Renal cortex interstitium (tissue), 11 donors: ENCODE results near the gene VPS16. TPM values are rescaled to one million over a fixed set of nuclear protein-coding genes. Genes with fewer than 3 reads are reported as not detected.
"Not testable (repeated sequence)": the region's sequence is repeated elsewhere in the genome, so short reads cannot be mapped to it uniquely, and the experiment has no call there.

Source experiments
- DNase-seq, 11 donors: peaks; one replicate each; pipeline ENCODE4 v3.0.0-alpha.2; 2013; ENCODE audit warnings: low read depth in 9 of 11, low spot score in 4 of 11; ENCODE audit errors: extremely low read depth in 1 of 11
- polyA plus RNA-seq, 3 donors: library from polyadenylated mRNA; unstranded; fragments of 120-200 nt; gene quantifications; one replicate each; pipeline ENCODE4 v1.2.1, GENCODE V29; 2013; ENCODE audit not compliant: insufficient read length in 3 of 3

Gene VPS16
- polyA plus RNA-seq, 3 donors = 35.0 to 43.5 (median 39.6) TPM

DNA sequence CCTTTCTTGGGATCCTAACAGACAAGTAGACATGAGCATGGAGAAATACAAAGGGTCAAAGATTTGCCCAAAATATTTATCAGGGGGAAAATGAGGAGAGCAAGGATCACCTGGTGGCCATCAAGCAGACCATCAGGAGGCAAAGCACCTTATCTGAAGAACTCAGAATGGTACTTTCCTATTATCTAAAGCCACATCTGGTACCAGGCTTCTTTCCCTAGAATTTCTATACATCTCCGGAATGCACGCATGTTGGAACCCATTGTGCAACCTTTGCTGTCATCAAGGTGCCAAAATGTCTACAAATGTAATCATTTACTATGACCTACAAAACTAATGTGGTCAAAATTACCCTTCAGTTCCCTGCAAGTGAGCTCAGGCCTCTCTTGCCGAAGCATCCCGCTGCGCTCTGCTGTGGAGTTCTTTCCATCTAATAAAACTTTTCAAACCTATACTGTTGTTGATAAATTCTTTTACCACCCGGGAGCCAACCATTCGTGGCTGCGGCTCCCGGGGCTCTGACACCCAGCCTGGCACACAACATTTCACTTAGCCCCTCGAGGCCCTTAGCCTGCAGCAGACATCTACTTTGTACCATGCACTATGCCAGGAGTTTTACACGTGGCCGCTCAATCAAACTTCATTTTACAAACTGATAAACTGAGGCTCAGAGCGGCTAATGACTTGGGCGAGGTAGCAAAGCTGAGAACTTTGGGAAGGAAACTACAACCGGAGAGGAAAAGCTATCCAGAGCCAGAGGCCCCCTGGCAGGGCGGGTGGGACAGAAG, 36.3 kb upstream of the VPS16 start:
- no peak for DNase-seq

DNA sequence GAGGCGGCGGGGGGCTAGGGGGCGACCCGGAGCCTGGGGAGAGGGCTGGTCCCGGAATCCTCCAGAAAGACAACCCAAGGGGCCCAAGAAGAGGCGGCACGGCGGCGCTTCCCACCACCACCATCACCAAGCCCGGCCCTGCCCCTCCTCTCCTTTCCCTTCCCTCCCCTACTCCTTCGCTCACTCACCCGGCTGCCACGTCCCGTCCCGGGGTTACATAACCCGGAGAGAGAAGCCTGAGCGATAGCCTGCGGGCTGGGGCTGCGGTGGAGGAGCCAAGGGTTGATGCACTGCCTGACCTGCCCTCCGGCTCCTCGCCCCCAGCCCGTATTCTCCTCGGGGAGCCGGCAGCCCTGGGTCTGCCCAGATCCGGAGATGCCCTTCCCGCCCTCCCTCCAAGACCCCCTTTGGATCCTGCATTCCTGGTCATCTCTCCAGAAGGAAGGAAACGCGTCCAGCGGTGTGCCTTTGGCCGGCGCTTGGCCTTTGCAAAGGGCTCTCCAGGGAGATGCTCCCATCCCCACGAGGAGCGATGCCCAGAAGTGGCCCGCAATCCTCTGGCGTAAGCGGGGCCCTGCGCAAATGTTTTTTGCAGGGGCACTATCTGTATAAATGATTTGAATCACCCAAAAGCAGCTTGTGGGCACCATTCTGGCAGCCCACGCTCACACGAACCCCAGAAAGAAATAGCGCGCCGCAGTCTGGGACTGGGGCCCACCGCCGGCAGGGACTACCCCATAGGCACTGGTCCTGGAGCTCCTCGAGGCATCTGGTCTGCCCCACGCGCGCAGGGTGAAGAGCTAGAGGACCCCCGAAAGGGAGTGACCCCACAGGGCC, 35.5 kb upstream of the VPS16 start:
- no peak for DNase-seq

DNA sequence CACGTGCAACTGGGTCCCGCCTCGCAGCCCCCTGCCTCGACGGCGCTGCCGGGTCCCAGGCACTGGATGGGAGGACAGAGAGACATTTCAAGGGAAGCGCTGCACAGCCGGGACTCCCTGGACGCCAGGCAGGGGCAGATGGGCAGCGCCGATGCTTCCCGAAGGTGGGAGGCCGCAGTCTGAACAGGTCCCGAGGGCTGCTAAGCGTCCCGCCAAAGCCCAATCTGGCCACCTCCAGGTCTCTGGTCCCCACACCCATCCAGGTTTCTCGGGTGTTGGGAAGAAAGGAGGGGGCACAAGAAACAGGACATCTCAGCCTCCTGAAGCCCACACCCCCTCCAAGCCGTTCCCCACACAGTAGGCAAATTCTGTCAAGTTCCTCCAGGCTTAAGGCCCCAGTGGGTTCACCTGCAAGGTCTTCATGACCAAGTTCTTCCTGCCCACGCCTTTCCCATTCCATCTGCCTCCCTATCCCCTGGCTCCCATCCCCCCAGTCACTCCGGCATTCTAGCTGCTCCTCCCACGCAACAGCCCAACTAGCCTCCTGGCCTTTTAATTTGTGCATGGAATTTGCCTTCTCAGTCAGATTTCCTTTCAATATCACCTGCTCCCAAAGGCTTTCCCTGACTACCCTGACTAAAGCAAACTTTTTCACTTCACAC, 34.7 kb upstream of the VPS16 start:
- DNase-seq = peak in 2 of 11 donors; percentile 59 to 67

DNA sequence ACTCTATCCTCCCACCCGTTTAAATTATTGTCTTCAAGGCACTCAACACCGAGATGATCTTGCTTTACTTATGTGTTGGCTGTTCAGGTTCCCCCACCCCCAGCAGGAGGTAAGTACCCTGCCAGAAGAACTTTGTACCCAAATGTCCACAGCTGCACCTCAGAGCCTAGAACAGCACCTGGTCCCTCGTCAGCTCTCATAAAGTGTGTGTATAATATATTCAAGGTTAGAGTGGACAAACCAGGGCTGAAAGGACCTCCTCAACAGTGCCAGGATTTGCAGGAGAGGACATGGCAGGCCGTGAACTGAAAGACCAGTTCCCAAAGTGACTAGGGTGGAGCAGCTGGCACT, 34.2 kb upstream of the VPS16 start:
- DNase-seq = no peak

DNA sequence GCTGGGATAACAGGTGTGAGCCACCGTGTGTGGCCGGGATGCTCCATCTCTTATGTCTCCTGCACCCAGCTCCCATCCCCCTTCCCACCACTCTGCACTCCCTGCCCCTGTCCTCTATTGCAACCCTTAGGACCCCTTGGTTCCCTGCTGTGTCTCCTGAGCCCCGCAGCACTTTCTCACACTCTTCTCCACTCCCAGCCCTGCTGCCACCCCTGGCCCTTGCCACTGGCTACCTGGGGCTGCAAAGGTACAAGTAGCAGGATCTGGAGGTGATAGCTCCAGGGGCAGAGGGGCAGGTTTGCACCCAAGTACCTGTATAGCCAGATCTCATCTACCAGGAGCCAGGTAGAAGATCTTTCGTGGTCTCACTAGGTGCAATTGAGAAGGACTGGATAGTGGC, 33.5 kb upstream of the VPS16 start:
- no peak for DNase-seq

DNA sequence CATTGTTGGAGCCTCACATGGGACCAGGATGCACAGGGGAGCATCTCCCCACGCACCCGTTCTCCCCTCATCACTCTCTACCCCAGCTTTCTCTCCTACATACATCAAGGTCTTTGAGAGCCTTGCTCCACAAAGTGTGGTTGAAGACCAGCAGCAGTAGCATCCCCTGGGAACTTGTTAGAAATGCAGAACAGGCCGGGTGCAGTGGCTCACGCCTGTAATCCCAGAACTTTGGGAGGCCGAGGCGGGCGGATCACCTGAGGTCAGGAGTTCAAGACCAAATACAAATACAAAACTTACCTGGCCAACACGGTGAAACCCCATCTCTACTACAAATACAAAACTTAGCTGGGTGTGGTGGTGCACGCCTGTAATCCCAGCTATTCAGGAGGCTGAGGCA, 32.6 kb upstream of the VPS16 start:
- DNase-seq = not testable (repeated sequence)

DNA sequence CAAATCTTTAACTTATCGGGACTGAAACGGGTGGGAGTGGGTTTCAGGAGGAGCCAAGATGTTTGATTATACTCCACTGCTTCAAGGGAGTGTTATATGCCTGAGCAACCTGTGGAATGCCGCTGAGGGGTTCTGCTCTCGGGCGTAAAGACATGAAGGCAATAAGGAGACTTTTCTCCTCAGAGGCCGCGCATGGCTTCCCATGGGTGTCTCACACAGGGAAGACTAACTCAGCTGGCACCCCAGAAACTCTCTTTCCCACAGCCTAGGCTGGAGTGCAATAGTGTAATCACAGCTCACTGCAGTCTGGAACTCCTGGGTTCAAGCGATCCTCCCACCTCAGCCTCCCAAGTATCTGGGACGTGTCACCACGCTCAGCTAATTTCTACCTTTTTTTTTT, 30.9 kb upstream of the VPS16 start:
- no peak for DNase-seq

DNA sequence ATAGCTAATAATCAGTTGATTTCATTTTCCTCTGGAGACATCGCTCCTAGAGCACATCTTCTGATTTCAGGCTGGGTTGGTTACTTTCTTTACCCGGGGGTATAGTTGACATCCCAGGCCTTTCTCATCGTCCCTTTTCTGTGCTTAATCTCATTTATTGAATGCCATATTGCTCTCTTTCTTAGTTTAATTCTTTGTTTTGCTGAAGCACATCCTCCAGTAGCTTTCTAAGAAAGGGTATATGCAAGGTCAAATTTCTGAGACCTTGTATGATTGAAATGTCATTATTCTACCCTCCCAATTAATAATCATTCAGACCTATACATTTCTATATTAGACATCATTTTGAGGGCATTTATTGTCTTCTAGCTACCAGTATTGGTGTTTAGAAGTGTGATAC, 28.4 kb upstream of the VPS16 start:
- no peak for DNase-seq

DNA sequence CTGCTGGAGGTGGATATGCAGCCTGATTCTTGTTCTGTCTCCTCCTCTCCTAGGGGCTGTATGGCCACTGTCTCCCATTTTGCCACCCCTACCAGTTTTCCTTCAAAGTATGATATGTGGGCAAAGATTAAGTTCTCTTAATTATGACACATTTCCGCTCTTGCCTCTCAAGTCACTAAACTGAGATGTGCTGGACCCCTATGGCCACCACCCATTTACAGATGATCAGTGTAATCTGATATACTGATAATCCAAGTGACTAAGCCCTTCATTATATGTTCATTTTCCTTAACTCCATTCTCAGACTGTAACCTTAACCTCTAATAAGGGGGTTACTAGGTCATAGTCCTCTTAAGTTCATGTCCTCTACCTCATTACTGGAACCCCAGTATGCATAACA, 26.5 kb upstream of the VPS16 start:
- DNase-seq = no peak

DNA sequence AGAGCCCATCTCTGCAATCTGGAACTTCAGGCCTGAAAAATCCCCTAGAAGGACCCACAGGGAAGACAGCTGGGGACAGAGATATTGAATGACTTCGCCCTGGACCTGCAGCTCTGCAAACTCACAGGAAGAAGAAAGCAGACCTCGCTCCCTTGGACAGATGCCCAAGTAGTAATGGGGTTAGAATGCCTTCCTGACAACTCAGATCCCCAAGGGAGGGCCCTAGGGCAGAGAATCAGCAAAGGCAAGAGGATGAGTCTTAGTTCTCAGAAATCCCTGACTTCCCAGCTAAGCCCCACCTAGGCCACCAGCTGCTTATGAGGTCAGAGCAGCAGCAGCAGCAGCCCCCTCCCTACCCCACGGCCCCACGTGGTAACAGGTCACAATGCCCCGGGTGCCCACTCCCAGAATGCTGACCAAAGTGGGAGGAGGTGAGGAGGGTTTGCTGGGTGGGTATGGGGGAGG, 25.9 kb upstream of the VPS16 start, which contains the start of gene C20orf141:
TSS of gene C20orf141 (plus strand) at position 401 of the 465 bp plus-strand sequence. CDS start 198 bp downstream, outside the sequence.
- DNase-seq = no peak

DNA sequence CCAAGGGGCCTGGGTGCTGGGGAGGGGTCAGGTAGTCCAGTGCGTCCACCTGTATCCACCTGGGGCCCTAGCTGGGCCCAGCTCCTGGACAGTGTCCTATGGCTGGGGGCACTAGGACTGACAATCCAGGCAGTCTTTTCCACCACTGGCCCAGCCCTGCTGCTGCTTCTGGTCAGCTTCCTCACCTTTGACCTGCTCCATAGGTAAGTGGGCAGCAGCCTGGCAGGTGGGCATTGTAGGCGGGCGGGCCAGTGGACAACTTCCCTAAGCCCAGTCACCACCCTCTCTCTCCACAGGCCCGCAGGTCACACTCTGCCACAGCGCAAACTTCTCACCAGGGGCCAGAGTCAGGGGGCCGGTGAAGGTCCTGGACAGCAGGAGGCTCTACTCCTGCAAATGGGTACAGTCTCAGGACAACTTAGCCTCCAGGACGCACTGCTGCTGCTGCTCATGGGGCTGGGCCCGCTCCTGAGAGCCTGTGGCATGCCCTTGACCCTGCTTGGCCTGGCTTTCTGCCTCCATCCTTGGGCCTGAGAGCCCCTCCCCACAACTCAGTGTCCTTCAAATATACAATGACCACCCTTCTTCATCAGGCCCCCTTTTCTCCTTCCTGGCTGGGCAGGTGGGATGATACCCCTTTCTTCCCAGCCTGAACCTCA, 25.2 kb upstream of the VPS16 start:
- no peak for DNase-seq

DNA sequence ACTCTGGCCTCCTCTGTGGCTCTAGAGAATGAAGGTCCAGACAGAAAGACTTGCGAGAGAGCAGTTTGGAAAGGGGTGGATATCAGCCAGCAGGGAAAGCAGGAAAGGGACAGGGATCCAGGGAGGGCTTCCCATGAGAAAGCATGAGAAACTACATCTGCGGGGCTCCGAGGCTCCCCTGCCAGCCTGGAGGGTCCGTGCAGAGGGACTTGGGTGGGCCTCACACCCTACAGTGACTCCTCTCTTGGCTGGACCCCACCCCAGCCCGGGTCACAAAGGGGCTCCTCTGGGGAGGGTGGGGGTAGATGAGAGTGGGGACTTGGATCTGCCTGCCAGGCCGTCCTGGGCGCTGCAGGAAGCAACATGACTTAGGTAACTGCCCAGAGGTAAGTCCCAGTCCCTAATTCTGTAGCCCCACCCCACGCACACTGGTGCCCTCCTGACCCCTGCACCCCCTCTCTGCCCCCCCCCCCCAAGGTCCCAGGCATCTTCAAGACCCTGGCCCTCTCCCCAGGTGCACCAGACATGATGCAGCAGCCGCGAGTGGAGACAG, 24.4 kb upstream of the VPS16 start, which contains the start of gene TMEM239:
TSS of gene TMEM239 (plus strand) at position 335 of the 553 bp plus-strand sequence. CDS start at position 526, 191 bp downstream.
- no peak for DNase-seq

DNA sequence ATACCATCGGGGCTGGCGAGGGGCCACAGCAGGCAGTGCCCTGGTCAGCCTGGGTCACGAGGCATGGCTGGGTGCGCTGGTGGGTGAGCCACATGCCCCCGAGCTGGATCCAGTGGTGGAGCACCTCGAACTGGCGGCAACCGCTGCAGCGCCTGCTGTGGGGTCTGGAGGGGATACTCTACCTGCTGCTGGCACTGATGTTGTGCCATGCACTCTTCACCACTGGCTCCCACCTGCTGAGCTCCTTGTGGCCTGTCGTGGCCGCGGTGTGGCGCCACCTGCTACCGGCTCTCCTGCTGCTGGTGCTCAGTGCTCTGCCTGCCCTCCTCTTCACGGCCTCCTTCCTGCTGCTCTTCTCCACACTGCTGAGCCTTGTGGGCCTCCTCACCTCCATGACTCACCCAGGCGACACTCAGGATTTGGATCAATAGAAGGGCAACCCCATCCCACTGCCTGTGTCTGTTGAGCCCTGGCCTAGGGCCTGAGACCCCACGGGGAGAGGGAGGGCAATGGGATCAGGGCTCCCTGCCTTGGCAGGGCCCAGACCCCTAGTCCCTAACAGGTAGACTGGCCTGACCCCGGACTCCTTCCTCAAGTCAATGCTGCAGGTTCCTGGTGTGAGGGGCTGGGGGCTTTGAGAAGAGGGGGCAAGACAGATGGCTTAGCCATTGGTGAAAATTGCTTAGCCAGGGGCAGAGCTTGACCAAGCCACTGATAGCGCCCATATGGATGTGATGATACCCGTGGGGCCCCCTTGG, 23.8 kb upstream of the VPS16 start:
- DNase-seq = no peak

DNA sequence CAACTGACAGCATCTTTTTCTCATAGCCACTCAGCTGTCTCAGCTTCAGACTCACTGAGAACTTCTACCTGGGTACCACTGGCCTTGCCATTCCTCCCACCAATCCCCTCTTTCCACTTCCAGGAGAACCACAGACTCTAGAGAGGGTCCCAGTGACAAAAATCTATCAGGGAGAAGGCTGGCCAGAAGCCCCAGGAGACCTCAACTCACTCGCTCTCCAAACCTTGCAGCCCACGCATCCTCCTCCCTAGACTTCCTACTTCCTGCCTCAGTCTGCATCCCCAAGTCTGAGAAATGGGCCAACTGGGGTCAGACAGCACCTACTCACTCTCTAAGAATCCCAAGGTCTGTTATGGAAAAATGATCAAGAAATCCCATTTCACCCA, 23.2 kb upstream of the VPS16 start:
- no peak for DNase-seq

DNA sequence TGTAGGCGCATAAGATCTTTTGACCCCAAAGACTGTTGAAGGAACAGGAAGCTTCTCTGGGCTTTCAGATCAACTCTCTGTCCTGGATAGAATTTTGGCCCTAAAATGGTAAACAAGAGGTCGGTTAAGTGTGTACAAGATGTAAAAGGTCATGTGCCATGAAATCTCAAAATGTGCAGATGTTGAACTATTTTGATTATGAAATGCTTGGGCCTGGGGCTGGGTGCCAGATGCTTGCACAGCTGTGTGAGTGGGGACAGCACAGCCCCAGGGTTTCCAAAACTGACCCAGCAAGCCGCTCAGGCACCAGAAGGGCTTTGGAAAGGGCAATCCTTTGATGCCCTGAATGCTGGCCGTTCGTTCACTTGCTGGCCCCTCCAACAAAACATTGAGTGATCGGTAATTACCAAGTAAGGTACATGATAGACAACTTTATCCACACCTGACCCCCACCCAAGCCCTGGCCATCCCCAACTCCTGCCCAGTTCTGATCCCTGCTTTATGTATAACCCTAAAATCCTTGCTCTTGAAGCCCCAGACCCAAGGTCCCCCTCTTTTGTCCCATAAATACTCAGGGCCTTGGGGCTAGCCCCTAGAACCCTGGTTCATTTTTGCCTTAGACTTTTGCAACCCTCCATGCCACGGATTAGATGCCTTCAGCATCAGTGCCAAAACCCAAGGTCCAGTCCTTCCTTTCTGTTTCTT, 22.5 kb upstream of the VPS16 start:
- no peak for DNase-seq

DNA sequence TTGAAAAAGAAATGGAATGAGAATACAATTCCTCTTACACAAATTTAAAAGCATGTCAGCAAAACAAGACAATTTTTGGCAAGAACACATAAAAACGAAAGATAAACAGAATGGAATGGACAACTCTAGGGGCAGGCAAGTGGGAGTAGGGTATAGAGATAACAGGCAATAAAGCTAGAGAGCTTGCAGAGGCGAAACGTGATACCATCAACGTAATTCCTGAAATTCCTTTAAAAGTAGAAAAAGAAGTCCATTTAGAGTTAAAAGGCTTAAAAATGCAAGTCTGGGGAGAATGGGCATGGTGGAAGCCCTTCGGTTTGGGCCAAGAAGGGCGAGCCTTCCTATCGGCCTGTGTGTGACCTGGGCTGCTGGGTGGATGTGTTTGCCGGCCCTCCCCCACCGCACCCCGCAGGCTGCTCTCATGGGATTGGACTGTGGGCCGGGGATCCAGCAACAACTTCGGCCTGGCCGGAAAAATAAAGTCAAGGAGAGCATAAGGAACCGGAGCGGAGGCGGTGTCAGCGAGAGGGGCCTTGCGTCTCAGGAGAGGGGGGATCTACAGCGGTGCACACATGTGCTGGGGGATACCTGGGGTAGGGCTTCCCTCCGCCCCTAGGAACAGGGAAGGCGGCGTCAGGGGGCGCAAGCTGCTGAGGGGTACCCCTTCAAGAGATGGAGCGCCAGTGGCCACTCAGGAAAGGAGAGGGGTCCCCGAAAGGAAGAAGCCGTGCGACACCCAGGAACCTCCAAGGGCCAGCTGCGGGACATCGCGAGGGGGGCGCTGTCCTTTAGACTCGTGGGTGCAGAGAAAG, 20.3 kb upstream of the VPS16 start:
- peak in 2 of 11 donors; percentile 69 to 71 for DNase-seq
